ENCODE measurements around the gene BEAN1.

The BEAN1 gene

GRCh38 chr16:66421891-66422290 lies 5.2 kb upstream of the BEAN1 start:
- no peak for DNase-seq

- DNase-seq: no peak
Observed at GRCh38 chr16:66422366-66422765, 4.7 kb upstream of the BEAN1 start.

- no peak for DNase-seq
Observed at GRCh38 chr16:66423177-66423576, 3.9 kb upstream of the BEAN1 start.

- DNase-seq: no peak
Observed at GRCh38 chr16:66425651-66426050, 1.4 kb upstream of the BEAN1 start.

- DNase-seq: no peak
Observed at GRCh38 chr16:66426112-66427035, 721 bp upstream of the BEAN1 start.

GRCh38 chr16:66427871-66428681 lies 981 bp downstream of the BEAN1 start:
- DNase-seq: no peak

GRCh38 chr16:66428682-66429251 lies 1.7 kb downstream of the BEAN1 start:
- no peak for DNase-seq

- no peak for DNase-seq
Observed at GRCh38 chr16:66429290-66429962, 2.3 kb downstream of the BEAN1 start.

- no peak for DNase-seq
Observed at GRCh38 chr16:66430214-66430613, 3.1 kb downstream of the BEAN1 start.

- DNase-seq: no peak
Observed at GRCh38 chr16:66431760-66432159, 4.7 kb downstream of the BEAN1 start.

- DNase-seq: no peak
Observed at GRCh38 chr16:66432429-66432828, 5.3 kb downstream of the BEAN1 start.

GRCh38 chr16:66434619-66435430 lies 7.7 kb downstream of the BEAN1 start:
- no peak for DNase-seq

- DNase-seq: no peak
Observed at GRCh38 chr16:66435896-66436295, 8.8 kb downstream of the BEAN1 start.

- DNase-seq: no peak
Observed at GRCh38 chr16:66437391-66437945, 10.4 kb downstream of the BEAN1 start.

- no peak for DNase-seq
Observed at GRCh38 chr16:66438536-66438935, 11.4 kb downstream of the BEAN1 start.

GRCh38 chr16:66439051-66439730 lies 12.1 kb downstream of the BEAN1 start:
- no peak for DNase-seq

GRCh38 chr16:66440271-66440802 lies 13.2 kb downstream of the BEAN1 start:
- no peak for DNase-seq

GRCh38 chr16:66440970-66441369 lies 13.9 kb downstream of the BEAN1 start:
- DNase-seq: no peak

- no peak for DNase-seq
Observed at GRCh38 chr16:66441586-66442375, 14.7 kb downstream of the BEAN1 start.
